ENCODE results near the gene SH3BGRL.

SH3BGRL gene

GRCh38 chrX:81201671-81202455 is at the start of gene SH3BGRL, which contains the start of gene HMGN5:
SH3BGRL (plus strand) TSS chrX:81202102; CDS start chrX:81202201, 99 bp downstream.
HMGN5 (minus strand) TSS chrX:81201913; CDS start chrX:81121549, 80,364 bp downstream.
- DNase-seq, result peak; percentile 62

- DNase-seq, result no peak
These were observed 33.5 kb upstream of the SH3BGRL start for GRCh38 chrX:81168391-81168790.

GRCh38 chrX:81174286-81174685 is 27.6 kb upstream of the SH3BGRL start:
- DNase-seq, result no peak

GRCh38 chrX:81195259-81195658 is 6.6 kb upstream of the SH3BGRL start:
- DNase-seq, result no peak

GRCh38 chrX:81195712-81196111 is 6.2 kb upstream of the SH3BGRL start:
- DNase-seq, result peak; percentile 55

- no peak for DNase-seq
These were observed 831 bp upstream of the SH3BGRL start for GRCh38 chrX:81201071-81201470.

- no peak for DNase-seq
These were observed 536 bp downstream of the SH3BGRL start for GRCh38 chrX:81202456-81202819.

- DNase-seq, result no peak
These were observed 1.0 kb downstream of the SH3BGRL start for GRCh38 chrX:81202943-81203342.

GRCh38 chrX:81205551-81205950 is 3.6 kb downstream of the SH3BGRL start:
- DNase-seq, result no peak

- no peak for DNase-seq
These were observed 4.6 kb downstream of the SH3BGRL start for GRCh38 chrX:81206476-81206875.

- DNase-seq, result no peak
These were observed 7.0 kb downstream of the SH3BGRL start for GRCh38 chrX:81208916-81209315.

GRCh38 chrX:81215685-81216084 is 13.8 kb downstream of the SH3BGRL start:
- DNase-seq, result no peak

GRCh38 chrX:81229229-81229628 is 27.3 kb downstream of the SH3BGRL start:
- DNase-seq, result no peak

GRCh38 chrX:81229901-81230300 is 28.0 kb downstream of the SH3BGRL start:
- DNase-seq, result no peak

GRCh38 chrX:81231476-81231875 is 29.6 kb downstream of the SH3BGRL start:
- no peak for DNase-seq

- DNase-seq, result no peak
These were observed 30.3 kb downstream of the SH3BGRL start for GRCh38 chrX:81232218-81232617.

- no peak for DNase-seq
These were observed 35.6 kb downstream of the SH3BGRL start for GRCh38 chrX:81237516-81237915.

- no peak for DNase-seq
These were observed 36.3 kb downstream of the SH3BGRL start for GRCh38 chrX:81238166-81238565.

GRCh38 chrX:81240701-81241331 is 38.9 kb downstream of the SH3BGRL start:
- DNase-seq, result no peak

- DNase-seq, result no peak
These were observed 39.9 kb downstream of the SH3BGRL start for GRCh38 chrX:81241753-81242152.

GRCh38 chrX:81255876-81256275 is 54.0 kb downstream of the SH3BGRL start:
- DNase-seq, result no peak

GRCh38 chrX:81257817-81258216 is 55.9 kb downstream of the SH3BGRL start:
- no peak for DNase-seq

- DNase-seq, result no peak
These were observed 57.3 kb downstream of the SH3BGRL start for GRCh38 chrX:81259020-81259713.

Data from activated CD8-positive, alpha-beta memory T cell treated with anti-CD3 and anti-CD28 coated beads, Interleukin-2, amount 50 U/mL, for 4 hours (primary cell).